Activated naive CD8-positive, alpha-beta T cell (primary cell): ENCODE data around the gene NACC2.

Source experiments
- H3K27ac Mint-ChIP-seq: one replicate; pipeline ENCODE4 v1.8.0; 2021; ENCODE audit warnings: mixed read lengths
- H3K27me3 Mint-ChIP-seq: one replicate; pipeline ENCODE4 v1.8.0; 2021; ENCODE audit warnings: mixed read lengths
- H3K36me3 Mint-ChIP-seq: one replicate; pipeline ENCODE4 v1.8.0; 2021; ENCODE audit warnings: mixed read lengths
- H3K4me1 Mint-ChIP-seq: one replicate; pipeline ENCODE4 v1.8.0; 2021; ENCODE audit warnings: low read depth, mixed read lengths
- H3K4me3 Mint-ChIP-seq: one replicate; pipeline ENCODE4 v1.8.0; 2021; ENCODE audit warnings: mild to moderate bottlenecking, mixed read lengths
- H3K9me3 Mint-ChIP-seq: one replicate; pipeline ENCODE4 v1.8.0; 2021; ENCODE audit warnings: low read depth, mixed read lengths

The NACC2 gene

GRCh38 chr9:136118320-136119060, 23.4 kb upstream of the NACC2 start, which contains the start of gene TMEM250:
Gene TMEM250, minus strand, starts transcription at chr9:136118875. Its CDS starts 1,975 bp downstream, at chr9:136116900.
- H3K27me3 Mint-ChIP-seq, result no peaks in the 10 kb centered on the region
- peak within 1 kb of the TSS; percentile 86 for H3K27ac Mint-ChIP-seq
- H3K9me3 Mint-ChIP-seq, result no peaks in the 10 kb centered on the region
- H3K4me3 Mint-ChIP-seq, result peak within 1 kb of the TSS; percentile 84
- peaks cover 15% of the 10 kb centered on the region for H3K4me1 Mint-ChIP-seq
- H3K36me3 Mint-ChIP-seq, result no peaks in the 10 kb centered on the region

DNA sequence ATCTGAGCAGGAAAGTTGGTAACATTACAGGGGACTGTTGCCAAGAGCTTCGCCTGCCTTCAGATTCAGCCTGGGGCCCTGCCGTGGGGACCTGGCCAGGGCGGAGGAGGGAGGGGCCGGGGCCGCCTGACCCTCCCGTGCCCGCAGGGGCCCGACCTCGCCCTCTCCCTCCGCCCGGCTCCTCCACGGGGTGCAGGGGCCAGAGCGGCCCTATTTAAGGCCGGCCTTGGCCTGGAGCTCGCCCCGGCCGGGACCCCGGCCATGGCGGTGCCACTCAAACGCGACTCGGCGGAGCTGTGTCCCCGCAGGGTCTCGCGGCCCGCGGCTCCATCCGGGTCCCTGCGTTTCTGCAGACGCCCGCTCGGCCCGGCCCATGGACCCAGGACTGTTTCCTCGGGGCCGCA, 22.8 kb upstream of the NACC2 start:
- H3K36me3 Mint-ChIP-seq, result no peaks in the 10 kb centered on the region
- peaks cover 21% of the 10 kb centered on the region for H3K4me1 Mint-ChIP-seq
- peak overlapping the region; percentile 86 for H3K27ac Mint-ChIP-seq
- H3K4me3 Mint-ChIP-seq, result peak overlapping the region; percentile 84
- H3K9me3 Mint-ChIP-seq, result no peaks in the 10 kb centered on the region
- H3K27me3 Mint-ChIP-seq, result no peaks in the 10 kb centered on the region

GRCh38 chr9:136117291-136117915, 22.3 kb upstream of the NACC2 start:
- Mint-ChIP-seq H3K27me3 (no peaks in the 10 kb centered on the region), H3K36me3 (no peaks in the 10 kb centered on the region), H3K9me3 (no peaks in the 10 kb centered on the region), H3K4me3 (peak overlapping the region; percentile 84), H3K27ac (peak overlapping the region; percentile 86), H3K4me1 (peaks cover 25% of the 10 kb centered on the region)

DNA sequence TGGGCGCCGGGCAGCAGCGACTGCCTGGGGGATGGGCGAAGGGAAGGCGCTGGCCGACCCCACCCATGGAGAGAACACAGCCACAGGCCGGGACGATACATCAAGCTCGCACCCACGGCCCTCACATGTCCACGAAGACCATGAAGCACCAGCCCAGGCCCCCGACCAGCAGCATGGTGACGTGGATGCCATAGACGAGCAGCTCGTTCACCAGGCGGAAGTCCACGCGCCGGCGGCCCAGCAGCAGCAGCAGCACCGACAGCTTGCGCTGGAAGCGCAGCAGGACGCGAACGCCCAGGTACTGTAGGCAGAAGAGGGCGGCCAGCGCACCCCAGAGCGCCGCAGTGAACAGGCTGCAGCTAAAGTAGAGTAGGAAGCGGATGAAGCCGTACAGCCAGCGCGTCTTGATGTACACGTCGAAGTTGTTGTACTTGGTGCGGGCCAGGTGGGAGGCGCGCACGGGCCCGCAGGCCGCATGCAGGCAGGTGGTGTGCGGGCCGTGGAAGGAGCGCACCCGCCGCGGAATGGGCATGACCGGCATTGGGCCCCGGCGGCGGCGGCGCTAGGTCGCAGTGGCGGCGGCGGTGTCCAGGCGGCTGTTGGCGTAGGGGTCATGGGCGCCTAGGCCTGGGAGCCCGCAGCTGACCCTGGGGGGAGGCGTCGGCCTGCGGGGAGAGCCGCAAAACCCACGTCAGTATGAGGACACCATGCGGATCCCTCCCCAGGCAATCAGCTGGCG, 21.4 kb upstream of the NACC2 start:
- peak overlapping the region; percentile 84 for H3K4me3 Mint-ChIP-seq
- no peak overlapping the region for H3K27ac Mint-ChIP-seq
- H3K4me1 Mint-ChIP-seq, result peaks cover 32% of the 10 kb centered on the region
- H3K27me3 Mint-ChIP-seq, result no peaks in the 10 kb centered on the region
- no peaks in the 10 kb centered on the region for H3K36me3 Mint-ChIP-seq
- H3K9me3 Mint-ChIP-seq, result no peaks in the 10 kb centered on the region

GRCh38 chr9:136115641-136116359, 20.7 kb upstream of the NACC2 start:
- Mint-ChIP-seq H3K4me1 (peaks cover 36% of the 10 kb centered on the region), H3K27me3 (no peaks in the 10 kb centered on the region), H3K36me3 (no peaks in the 10 kb centered on the region), H3K27ac (no peak overlapping the region), H3K4me3 (no peak overlapping the region), H3K9me3 (no peaks in the 10 kb centered on the region)

GRCh38 chr9:136115206-136115605, 20.1 kb upstream of the NACC2 start:
- peak overlapping the region; percentile 27 for H3K4me3 Mint-ChIP-seq
- no peaks in the 10 kb centered on the region for H3K27me3 Mint-ChIP-seq
- peak overlapping the region; percentile 61 for H3K27ac Mint-ChIP-seq
- no peaks in the 10 kb centered on the region for H3K9me3 Mint-ChIP-seq
- H3K4me1 Mint-ChIP-seq, result peaks cover 41% of the 10 kb centered on the region
- H3K36me3 Mint-ChIP-seq, result no peaks in the 10 kb centered on the region

- Mint-ChIP-seq H3K27ac (peak overlapping the region; percentile 61), H3K4me1 (peaks cover 43% of the 10 kb centered on the region), H3K4me3 (no peak overlapping the region), H3K36me3 (no peaks in the 10 kb centered on the region), H3K27me3 (no peaks in the 10 kb centered on the region), H3K9me3 (no peaks in the 10 kb centered on the region)
Measured at GRCh38 chr9:136114610-136115009, 19.5 kb upstream of the NACC2 start.

- Mint-ChIP-seq H3K36me3 (no peaks in the 10 kb centered on the region), H3K27ac (peak overlapping the region; percentile 96)
Measured at GRCh38 chr9:136112541-136112940, 17.5 kb upstream of the NACC2 start.

GRCh38 chr9:136111910-136112309, 16.8 kb upstream of the NACC2 start:
- Mint-ChIP-seq H3K27ac (peak overlapping the region; percentile 77), H3K4me1 (peaks cover 59% of the 10 kb centered on the region), H3K4me3 (no peak overlapping the region), H3K9me3 (no peaks in the 10 kb centered on the region), H3K36me3 (no peaks in the 10 kb centered on the region), H3K27me3 (no peaks in the 10 kb centered on the region)

More at GRCh38 chr9:136112541-136112940, 17.5 kb upstream of the NACC2 start:
- H3K9me3 Mint-ChIP-seq, result no peaks in the 10 kb centered on the region
- no peak overlapping the region for H3K4me3 Mint-ChIP-seq
- H3K27me3 Mint-ChIP-seq, result no peaks in the 10 kb centered on the region
- H3K4me1 Mint-ChIP-seq, result peaks cover 53% of the 10 kb centered on the region

DNA sequence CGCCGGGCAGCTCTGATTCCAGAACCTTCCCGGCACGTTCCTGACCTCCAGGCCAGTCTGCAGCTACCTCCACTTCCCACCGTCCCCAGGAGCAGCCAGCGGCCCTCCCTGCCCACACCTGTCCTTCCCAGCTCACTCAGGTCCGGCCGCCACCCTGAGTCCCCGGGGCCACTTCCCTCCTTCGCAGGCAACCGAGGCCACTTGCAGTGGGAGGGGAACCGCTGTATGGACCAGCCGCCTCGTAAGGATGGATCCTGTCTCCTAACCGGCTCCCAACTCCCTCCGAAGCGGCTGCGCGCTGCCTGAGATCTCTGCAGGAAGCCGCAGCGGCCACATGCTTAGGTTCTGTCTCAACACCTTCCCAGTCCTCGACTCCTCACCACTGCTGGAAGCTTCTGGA, 16.1 kb upstream of the NACC2 start:
- no peaks in the 10 kb centered on the region for H3K36me3 Mint-ChIP-seq
- H3K9me3 Mint-ChIP-seq, result no peaks in the 10 kb centered on the region
- no peaks in the 10 kb centered on the region for H3K27me3 Mint-ChIP-seq
- peak overlapping the region; percentile 10 for H3K4me3 Mint-ChIP-seq
- H3K27ac Mint-ChIP-seq, result peak overlapping the region; percentile 66
- H3K4me1 Mint-ChIP-seq, result peaks cover 63% of the 10 kb centered on the region

- Mint-ChIP-seq H3K36me3 (no peaks in the 10 kb centered on the region), H3K27ac (peak overlapping the region; percentile 87), H3K4me3 (peak overlapping the region; percentile 80), H3K4me1 (peaks cover 69% of the 10 kb centered on the region), H3K9me3 (no peaks in the 10 kb centered on the region), H3K27me3 (no peaks in the 10 kb centered on the region)
Measured at GRCh38 chr9:136110082-136111061, 15.3 kb upstream of the NACC2 start.

- Mint-ChIP-seq H3K4me1 (peaks cover 64% of the 10 kb centered on the region), H3K27ac (peak overlapping the region; percentile 87), H3K27me3 (no peaks in the 10 kb centered on the region), H3K36me3 (no peaks in the 10 kb centered on the region), H3K9me3 (no peaks in the 10 kb centered on the region), H3K4me3 (peak overlapping the region; percentile 80)
Measured at GRCh38 chr9:136109351-136110081, 14.4 kb upstream of the NACC2 start.

DNA sequence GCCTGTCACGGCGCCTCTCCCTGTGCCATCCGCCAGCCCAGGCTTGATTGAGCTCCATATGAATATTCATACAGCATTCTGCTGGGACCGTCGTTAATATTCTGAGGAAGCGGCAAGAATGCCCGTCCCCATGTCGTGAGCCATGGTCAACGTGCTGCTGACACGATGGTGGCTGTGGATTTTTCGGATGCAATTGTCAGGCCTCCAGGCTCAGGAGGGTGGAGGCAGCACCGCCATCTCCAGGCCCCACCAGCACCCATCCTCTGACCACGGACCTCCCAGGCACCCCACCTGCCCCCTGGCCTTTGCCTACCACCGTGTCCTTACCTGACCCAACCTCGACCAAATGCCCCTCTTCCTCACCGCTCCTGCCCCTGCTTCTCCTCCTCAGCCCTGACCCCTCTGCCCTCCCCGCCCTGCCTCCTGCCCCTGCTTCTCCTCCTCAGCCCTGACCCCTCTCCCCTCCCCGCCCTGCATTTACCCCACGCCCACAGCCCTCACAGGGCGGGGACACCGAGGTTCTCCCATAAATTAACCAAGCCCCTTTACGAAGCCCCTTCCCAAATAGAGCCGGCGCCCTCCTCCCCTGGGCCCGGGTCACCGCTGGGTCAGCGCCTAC, 13.7 kb upstream of the NACC2 start:
- peak overlapping the region; percentile 6 for H3K27ac Mint-ChIP-seq
- no peaks in the 10 kb centered on the region for H3K36me3 Mint-ChIP-seq
- no peaks in the 10 kb centered on the region for H3K9me3 Mint-ChIP-seq
- H3K4me1 Mint-ChIP-seq, result peaks cover 58% of the 10 kb centered on the region
- H3K4me3 Mint-ChIP-seq, result peak overlapping the region; percentile 65
- H3K27me3 Mint-ChIP-seq, result no peaks in the 10 kb centered on the region
